NK-92 (cell line): Measurements from ENCODE around the gene MATN1.

Experiments
- DNase-seq: peaks from one replicate; lab custom pipeline; 2025; ENCODE audit not compliant: unreplicated experiment; lab: John Stamatoyannopoulos, UW

MATN1 gene

GRCh38 chr1:30745834-30746208 lies 22.4 kb upstream of the MATN1 start:
- no peak for DNase-seq

- no peak for DNase-seq
Measured at GRCh38 chr1:30745156-30745833, 21.9 kb upstream of the MATN1 start.

- DNase-seq: no peak
Measured at GRCh38 chr1:30744060-30744756, 20.8 kb upstream of the MATN1 start.

GRCh38 chr1:30743584-30744059 lies 20.2 kb upstream of the MATN1 start:
- no peak for DNase-seq

- no peak for DNase-seq
Measured at GRCh38 chr1:30742963-30743559, 19.7 kb upstream of the MATN1 start.

GRCh38 chr1:30742300-30742962 lies 19.0 kb upstream of the MATN1 start:
- no peak for DNase-seq

- no peak for DNase-seq
Measured at GRCh38 chr1:30741239-30741894, 18.0 kb upstream of the MATN1 start.

GRCh38 chr1:30740251-30741238 lies 17.2 kb upstream of the MATN1 start:
- no peak for DNase-seq

GRCh38 chr1:30739601-30740000 lies 16.2 kb upstream of the MATN1 start:
- no peak for DNase-seq

GRCh38 chr1:30738715-30739559 lies 15.6 kb upstream of the MATN1 start:
- no peak for DNase-seq

- DNase-seq: no peak
Measured at GRCh38 chr1:30738040-30738714, 14.8 kb upstream of the MATN1 start.

GRCh38 chr1:30737357-30738039 lies 14.1 kb upstream of the MATN1 start:
- DNase-seq: no peak

GRCh38 chr1:30735668-30736498 lies 12.5 kb upstream of the MATN1 start:
- DNase-seq: no peak

GRCh38 chr1:30735124-30735523 lies 11.7 kb upstream of the MATN1 start:
- DNase-seq: no peak

GRCh38 chr1:30734580-30734979 lies 11.2 kb upstream of the MATN1 start:
- no peak for DNase-seq

GRCh38 chr1:30734106-30734505 lies 10.7 kb upstream of the MATN1 start:
- DNase-seq: no peak

- no peak for DNase-seq
Measured at GRCh38 chr1:30733493-30733892, 10.1 kb upstream of the MATN1 start.
